GM10248 (cell line): Measurements from ENCODE around the gene CADPS.

Experiments
- CTCF ChIA-PET: fragments of 300-600 bp; sonication (Branson Sonifier 250); formaldehyde crosslinking; extraction: SDS; loops from one replicate; lab custom pipeline; 2021; ENCODE audit warnings: antibody characterized with exemption; lab: Yijun Ruan, JAX
- POLR2A ChIA-PET: fragments of 350-650 bp; sonication (Branson Sonifier 250); formaldehyde crosslinking; extraction: SDS; loops from one replicate; lab custom pipeline; 2020; ENCODE audit warnings: antibody characterized with exemption; lab: Yijun Ruan, JAX
- DNase-seq: peaks from one replicate; pipeline ENCODE4 v3.0.0; 2012; ENCODE audit errors: extremely low spot score
- TF ChIP-seq, protein P1 (sequence below): IDR thresholded peaks from 2 replicates; pipeline ENCODE4 v1.5.1; 2012; ENCODE audit warnings: mild to moderate bottlenecking, low read depth; ENCODE audit errors: extremely low read depth, missing control alignments, control extremely low read depth

CADPS gene

DNA sequence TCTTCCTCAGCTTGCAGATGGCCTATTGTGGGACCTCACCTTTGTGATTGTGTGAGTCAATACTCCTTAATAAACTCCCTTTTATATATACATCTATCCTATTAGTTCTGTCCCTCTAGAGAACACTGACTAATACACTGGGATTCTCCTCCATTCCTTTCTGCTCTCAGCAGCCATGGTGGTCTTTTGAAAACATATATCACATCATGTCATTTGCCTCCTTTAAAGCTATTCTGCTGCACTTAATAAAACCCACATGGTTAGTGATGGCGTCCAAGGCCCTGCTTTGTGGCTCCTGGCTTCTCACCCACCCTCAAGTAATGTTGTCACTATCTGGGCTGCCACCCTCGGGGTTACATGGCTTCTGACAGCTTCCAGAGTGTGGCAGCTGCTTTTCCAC is 169.5 kb downstream of the CADPS start:
- ChIA-PET CTCF (no interaction called here), POLR2A (no interaction called here)
- no peak for DNase-seq
- TF ChIP-seq, protein P1, sequence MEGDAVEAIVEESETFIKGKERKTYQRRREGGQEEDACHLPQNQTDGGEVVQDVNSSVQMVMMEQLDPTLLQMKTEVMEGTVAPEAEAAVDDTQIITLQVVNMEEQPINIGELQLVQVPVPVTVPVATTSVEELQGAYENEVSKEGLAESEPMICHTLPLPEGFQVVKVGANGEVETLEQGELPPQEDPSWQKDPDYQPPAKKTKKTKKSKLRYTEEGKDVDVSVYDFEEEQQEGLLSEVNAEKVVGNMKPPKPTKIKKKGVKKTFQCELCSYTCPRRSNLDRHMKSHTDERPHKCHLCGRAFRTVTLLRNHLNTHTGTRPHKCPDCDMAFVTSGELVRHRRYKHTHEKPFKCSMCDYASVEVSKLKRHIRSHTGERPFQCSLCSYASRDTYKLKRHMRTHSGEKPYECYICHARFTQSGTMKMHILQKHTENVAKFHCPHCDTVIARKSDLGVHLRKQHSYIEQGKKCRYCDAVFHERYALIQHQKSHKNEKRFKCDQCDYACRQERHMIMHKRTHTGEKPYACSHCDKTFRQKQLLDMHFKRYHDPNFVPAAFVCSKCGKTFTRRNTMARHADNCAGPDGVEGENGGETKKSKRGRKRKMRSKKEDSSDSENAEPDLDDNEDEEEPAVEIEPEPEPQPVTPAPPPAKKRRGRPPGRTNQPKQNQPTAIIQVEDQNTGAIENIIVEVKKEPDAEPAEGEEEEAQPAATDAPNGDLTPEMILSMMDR = no peak

DNA sequence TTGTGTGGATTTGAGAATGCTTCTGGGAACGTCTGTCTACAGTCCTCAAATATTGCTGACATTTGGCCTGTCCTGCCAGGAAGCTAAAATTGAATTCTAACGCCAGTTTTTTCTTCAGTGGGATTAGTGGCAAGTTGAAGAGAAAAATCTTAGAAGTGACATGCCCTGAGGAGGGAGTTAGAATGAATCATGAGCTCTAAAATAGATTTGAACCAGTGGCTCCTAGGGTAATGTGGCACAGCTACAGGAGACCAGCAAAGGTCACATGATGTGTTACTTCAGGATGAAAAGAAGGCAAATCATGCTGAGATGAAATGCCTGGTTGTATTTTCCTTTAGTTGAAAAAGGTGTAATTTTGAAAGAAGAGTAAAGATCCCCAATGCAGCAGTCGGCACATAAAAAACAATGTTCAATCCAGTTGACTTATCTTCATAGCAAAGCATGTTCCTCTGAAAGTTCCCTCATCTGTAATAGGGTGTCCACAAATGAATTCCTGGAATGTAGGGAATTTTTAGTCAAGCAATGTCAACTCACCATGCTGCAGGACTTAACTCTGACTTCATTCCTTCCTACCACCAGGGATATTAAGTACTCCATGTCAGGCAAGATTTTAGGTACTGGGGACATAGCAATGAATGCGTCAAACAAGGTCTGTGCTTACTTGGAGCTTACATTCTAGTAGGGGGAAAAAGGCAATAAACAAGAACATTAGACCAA is 171.6 kb downstream of the CADPS start:
- ChIA-PET CTCF (interaction anchor here (1.0 to 1.1 kb wide), 3 partner anchors 9 to 16 kb away, joined by 3 to 4 read pairs (median 3); no protein-coding TSS in a partner anchor), POLR2A (no interaction called here)
- TF ChIP-seq, protein P1 = no peak
- DNase-seq = no peak

DNA sequence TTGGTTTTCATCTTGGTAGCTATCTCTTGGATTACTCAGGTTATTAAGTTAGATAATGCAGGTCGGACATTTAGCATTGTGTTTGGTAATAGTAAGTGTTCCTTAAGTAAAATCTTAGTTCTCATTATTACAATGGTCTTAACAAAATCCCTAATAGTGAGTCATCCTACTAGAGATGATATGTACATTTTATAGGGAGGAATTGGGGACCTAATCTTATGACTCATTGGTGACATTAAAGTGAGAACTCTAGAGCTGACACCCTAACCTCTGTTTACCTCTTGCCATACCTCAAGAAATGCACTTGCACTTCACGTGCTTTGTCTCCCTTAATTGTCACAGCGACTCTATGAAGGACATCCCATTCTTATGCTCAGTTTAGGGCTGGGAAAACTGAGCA is 174.9 kb downstream of the CADPS start:
- TF ChIP-seq, protein P1 = no peak
- no peak for DNase-seq
- ChIA-PET CTCF (interaction anchor here (1.0 kb wide), 1 partner anchor 13 kb away, joined by 3 read pairs; no protein-coding TSS in a partner anchor), POLR2A (no interaction called here)

DNA sequence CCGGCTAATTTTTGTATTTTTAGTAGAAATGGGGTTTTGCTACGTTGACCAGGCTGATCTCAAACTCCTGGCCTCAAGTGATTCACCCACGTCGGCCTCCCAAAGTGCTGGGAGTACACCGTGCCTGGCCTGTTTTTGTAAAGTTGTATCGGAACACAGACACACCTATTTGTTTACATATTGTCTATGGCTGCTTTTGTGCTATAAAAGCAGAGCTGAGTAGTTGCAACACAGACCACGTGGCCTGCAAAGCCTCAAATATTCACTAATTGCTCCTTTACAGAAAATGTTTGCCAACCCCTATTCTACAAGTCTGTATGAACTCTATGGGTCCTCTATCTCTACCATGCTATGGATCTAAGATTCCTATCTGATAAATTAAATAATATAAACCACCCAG is 175.5 kb downstream of the CADPS start:
- TF ChIP-seq, protein P1 = no peak
- ChIA-PET POLR2A (no interaction called here), CTCF (no interaction called here)
- no peak for DNase-seq

DNA sequence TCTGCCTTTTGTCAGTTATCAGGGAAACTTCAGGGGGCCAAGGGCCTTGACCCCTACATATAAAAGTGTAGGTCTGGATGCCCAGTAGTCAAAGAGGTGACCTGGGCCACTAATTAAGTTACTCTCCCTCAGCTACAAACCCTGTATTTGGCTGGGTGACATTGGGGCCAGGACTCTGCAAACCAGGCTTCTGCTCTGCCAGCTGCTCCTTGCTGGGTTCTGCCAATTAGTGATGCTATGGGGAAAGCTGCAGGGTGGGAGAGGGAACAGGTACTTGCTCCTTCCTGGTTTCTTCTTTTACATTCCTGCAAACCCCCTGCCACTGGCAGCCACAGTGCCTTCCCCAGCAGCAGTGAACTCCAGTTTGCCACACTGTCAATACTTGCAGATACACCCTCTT is 179.2 kb downstream of the CADPS start:
- POLR2A ChIA-PET = no interaction called here
- TF ChIP-seq, protein P1 = no peak
- DNase-seq = no peak
- CTCF ChIA-PET = no interaction called here

DNA sequence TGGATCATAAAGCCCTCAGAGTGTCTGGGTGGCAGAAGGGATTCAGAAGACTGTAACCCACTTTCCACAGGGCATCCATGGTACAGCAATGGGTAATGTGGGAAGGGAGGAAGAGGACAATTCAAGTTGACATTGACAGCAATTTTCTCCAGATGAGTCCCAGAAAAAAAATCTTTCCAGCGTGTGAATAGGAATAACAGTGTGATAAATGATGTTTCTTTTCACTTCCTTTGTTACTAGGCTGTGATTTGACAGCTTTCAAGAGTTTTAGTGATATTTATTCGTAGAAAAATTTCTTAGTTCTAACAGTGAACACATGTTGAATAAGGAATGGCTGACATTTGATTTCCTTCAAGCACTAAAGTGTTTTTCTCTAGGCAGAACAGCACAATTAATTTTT is 186.4 kb downstream of the CADPS start:
- no peak for DNase-seq
- CTCF ChIA-PET = interaction anchor here (1.0 to 1.6 kb wide), 2 partner anchors 22 to 23 kb away, joined by 3 to 4 read pairs; no protein-coding TSS in a partner anchor
- TF ChIP-seq, protein P1 = no peak
- POLR2A ChIA-PET = no interaction called here
